ENCODE results near the gene REEP1.
"Not testable (repeated sequence)": the region's sequence is repeated elsewhere in the genome, so short reads cannot be mapped to it uniquely, and the experiment has no call there.

REEP1 gene

DNA sequence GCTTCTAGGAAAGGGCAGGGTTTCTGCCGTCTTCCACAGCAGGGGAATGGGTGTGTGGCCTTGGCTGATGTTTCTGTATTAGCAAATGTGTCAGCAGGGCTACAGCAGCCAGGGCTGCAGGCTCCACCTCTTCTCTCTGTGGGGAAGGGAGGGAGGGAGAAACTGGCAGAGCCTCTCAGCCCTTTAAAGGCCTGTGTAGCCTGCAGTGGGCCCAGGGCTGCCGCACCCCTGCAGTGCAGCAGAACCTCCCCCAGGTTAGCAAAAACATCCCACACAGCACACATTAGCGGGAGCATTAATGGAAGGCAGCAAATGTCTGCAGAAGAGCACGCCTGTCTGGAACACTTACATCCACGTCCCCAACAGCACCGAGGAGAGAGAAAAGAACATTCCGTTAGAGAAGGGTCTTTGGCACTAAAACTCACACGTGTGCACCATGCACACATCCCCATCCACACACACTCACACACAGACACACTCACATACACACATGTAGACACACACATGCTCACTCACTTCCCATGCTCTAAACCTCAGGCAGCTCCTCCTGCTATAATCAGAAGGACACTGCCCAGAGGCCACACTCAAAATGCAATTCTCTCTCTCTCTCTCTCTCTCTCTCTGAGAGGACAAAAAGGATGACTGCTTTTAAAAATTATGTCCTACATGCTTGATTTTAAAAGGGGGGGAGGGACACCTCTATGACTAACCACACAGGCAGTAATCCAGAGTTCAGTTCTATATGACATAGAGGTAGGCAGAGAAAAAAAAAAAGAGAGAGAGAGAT, 114.1 kb downstream of the REEP1 start:
- DNase-seq, result no peak

GRCh38 chr2:86221066-86221684, 116.3 kb downstream of the REEP1 start:
- peak; percentile 50 to 57 for DNase-seq

- DNase-seq, result no peak
Measured at GRCh38 chr2:86219896-86220295, 117.5 kb downstream of the REEP1 start.

GRCh38 chr2:86218124-86218523, 119.3 kb downstream of the REEP1 start:
- DNase-seq, result no peak

GRCh38 chr2:86216575-86217555, 120.6 kb downstream of the REEP1 start:
- no peak for DNase-seq

GRCh38 chr2:86214503-86214832, 123.0 kb downstream of the REEP1 start:
- DNase-seq, result no peak

GRCh38 chr2:86213699-86214502, 123.5 kb downstream of the REEP1 start:
- no peak for DNase-seq

- DNase-seq, result no peak
Measured at GRCh38 chr2:86213056-86213455, 124.4 kb downstream of the REEP1 start.

DNA sequence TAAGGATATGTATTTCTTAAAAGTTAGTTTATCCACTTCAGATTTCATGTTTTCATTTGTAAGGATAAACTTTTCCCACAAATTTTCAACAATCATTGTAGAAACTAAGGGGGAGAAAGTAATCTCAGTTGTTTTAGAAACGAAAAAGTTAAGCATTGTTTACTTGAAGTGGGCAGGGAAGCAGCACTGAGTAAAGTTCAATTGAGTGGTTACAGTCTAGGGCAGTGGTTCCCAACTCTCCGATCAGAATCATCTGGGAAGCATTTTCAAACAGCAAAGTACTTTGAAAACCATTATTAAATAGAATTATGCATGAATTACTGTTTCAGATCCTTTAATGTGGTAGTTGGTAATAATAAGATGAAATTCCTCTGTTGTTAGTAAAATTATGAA, 125.6 kb downstream of the REEP1 start:
- no peak for DNase-seq

DNA sequence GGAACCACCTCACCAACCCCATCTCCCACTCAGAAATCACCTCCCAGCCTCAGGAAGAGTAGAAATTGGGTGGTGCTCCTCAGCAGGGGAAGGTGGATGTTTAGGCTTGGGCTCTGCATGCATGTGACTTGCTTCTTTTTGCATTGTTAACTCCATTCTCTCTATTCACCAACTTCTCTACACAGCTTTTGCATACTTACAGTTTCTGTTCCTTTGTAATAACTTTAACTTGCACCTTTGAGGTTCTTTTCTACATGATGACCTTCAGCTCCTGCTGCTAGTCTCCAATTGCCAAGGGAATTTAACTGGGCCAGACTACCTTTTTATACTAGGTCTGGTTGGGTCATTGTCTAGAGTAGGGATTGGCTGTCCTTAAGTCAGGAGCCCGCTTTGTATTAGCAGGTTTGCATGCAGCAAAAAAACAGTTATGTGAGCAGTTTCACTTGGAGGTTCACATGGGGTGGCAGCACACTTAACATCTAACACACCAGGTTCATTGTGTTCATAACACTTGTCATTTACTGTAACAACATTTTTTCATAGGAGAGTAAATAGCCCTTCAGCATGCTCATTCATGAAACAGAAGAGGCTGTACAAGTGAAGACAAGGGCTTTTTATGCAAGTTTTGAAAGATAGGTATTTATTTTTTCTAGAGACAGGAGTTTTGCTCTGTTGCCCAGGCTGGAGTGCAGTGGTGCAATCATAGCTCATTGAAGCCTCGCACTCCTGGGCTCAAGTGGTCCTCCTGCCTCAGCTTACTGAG, 126.2 kb downstream of the REEP1 start:
- no peak for DNase-seq

DNA sequence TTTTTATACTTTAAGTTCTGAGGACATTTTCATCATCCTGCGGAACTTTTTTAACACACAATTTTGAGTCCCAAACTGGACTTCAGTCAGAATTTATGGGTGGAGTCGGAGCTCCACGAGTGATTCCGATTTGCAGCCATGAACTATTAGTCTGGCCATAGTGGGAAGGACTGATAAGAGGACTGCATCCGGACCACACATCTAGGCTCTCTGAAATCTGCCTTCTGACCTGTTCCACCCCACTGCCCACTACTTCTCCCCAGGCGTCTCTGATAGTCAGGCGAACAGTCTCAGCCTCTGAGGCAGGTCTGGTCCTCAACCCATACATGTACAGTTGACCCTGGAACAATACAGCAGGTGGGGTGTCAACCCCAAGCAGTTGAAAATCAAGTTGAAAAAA, 133.0 kb downstream of the REEP1 start:
- DNase-seq, result no peak

GRCh38 chr2:86203614-86204013, 133.8 kb downstream of the REEP1 start:
- DNase-seq, result no peak

DNA sequence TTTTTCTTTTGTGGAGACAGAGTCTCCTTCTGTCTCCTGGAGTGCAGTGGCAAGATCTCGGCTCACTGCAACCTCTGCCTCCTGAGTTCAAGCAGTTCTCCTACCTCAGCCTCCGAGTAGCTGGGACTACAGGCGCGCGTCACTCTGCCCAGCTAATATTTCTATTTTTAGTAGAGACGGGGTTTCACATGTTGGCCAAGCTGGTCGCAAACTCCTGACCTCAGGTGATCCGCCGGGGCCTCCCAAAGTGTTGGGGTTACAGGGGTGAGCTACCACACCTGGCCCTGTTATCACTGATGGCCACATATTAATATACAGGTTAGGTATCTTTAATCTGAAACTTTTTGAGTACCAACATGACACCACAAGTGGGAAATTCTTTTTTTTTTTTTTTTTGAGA, 134.7 kb downstream of the REEP1 start:
- DNase-seq, result no peak

- DNase-seq, result no peak
Measured at GRCh38 chr2:86202336-86202692, 135.1 kb downstream of the REEP1 start.

GRCh38 chr2:86201671-86202335, 135.6 kb downstream of the REEP1 start:
- DNase-seq, result no peak

DNA sequence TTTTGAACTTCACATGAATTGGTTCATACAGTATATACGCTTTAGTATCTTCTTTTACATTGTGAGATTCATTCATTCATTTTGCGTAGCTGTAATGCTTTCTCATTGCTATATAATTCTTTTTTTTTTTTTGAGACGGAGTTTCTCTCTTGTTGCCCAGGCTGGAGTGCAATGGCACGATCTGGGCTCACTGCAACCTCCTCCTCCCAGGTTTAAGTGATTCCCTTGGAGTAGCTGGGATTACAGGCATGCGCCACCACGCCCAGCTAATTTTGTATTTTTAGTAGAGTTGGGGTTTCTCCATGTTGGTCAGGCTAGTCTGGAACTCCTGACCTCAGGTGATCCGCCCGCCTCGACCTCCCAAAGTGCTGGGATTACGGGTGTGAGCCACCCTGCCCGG, 136.9 kb downstream of the REEP1 start:
- not testable (repeated sequence) for DNase-seq

DNA sequence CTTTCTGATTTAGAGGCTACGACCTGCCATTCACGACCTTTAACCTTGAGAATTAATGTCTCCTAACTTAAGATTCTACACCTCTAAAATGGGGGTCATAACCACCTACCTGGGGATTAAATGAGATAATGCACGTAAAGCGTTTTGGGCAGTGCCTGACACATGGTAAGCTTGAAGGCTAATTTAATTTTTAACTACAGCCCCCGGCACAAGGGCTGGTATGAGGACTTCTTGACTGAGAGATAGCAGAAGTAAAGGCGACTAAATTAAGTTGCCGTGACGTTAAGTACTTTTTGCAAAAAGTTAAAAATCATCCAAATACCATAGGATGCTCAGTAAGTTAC, 137.6 kb downstream of the REEP1 start:
- DNase-seq, result no peak

- no peak for DNase-seq
Measured at GRCh38 chr2:86195808-86196387, 141.5 kb downstream of the REEP1 start.

DNA sequence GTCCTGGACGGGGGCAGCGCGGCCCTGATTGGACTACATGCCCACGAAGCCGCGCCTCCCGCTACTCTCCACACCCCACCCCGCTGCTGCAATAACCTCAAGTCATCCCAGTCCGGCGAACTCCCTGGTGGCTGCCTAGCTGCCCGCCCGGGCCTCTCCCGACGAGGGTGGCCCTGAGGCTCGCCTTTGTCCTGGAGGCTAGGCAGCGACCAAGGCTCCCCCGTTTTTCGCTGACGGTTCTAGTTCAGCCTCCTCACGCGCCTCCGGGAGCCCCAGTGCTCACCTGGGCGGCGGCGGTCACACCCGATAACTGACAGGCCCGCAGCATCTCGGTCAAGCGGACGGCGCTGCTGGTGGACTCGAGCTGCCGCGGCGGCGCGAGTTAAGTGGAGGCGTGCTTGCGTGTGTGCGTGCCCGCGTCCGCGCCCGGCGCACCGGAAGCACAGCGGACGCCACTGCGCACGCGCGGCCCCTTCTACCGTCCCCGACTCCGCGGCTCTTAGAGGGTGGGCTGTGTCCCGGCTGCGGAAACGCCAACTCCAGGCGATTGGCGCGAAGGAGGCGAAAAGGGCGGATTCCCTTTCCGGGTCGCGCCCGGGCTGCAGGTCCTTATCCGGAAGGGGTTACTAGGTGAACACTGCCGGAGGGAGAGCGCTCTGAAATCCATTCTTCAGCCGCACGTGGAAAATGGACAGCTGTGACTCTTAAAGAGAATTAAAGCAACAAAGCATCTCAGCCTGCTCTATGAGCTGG, 142.2 kb downstream of the REEP1 start, which contains the start of gene IMMT:
TSS of gene IMMT (minus strand) at position 408 of the 753 bp plus-strand sequence. CDS start at position 328, 80 bp downstream.
- DNase-seq, result peak; percentile 86 to 88

DNA sequence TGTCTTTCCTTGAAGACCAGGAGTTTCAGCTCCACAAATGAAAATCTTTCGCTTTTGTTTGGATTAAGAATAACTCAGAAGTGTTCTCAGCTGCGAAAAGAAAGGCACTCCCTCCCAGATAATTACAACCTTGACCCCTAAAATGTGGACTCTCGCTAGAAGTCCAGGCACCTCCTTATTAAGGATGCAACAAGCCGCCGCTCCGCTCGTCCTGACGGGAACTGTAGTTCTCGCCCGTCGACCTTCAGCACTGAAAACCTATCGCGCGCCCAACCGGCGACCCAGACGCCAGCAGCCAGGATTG, 142.7 kb downstream of the REEP1 start:
- no peak for DNase-seq

Data from activated CD4-positive, alpha-beta T cell treated with anti-CD3 and anti-CD28 coated beads, Interleukin-2, amount 50 U/mL, for 4 hours (primary cell).